ENCODE results near the gene SIAE. TPM values are rescaled to one million over a fixed set of nuclear protein-coding genes. Genes with fewer than 3 reads are reported as not detected.

Gene SIAE
- total RNA-seq, 2 experiments from 2014 or later, result 4.5 to 5.6 TPM

DNA sequence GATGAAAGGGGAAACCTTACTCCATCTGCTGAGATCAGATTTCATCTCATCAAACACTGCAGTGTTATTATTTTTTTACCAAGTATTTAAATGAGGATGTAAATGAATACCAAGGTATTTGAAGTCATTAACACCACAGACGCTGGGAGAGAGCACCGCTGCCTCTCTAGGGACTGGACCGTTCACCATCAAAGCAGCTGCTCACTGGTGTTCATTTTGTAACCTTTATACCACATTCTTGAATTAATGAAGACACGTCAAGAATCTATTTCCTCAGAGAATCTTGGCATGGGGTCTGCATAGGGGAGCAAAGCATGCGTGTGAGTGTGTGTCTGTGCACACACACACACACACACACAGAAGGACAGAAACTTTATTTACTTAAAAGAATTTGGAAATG, 15.6 kb downstream of the SIAE start:
- H3K4me1 ChIP-seq (ENCODE audit: insufficient read depth, low read length), result no peaks in the 10 kb centered on the region
- no peak for DNase-seq
- Mint-ChIP-seq H3K36me3 (ENCODE audit: low read depth) (peaks cover 47% of the 10 kb centered on the region), H3K9me3 (no peaks in the 10 kb centered on the region), H3K4me1 (ENCODE audit: low read depth) (no peaks in the 10 kb centered on the region), H3K27me3 (no peaks in the 10 kb centered on the region), H3K27ac (no peak overlapping the region), H3K4me3 (no peak overlapping the region)
- H3K9me3 ChIP-seq (ENCODE audit: control insufficient read depth in 1 of 2, insufficient read depth in 1 of 2, low read length in 2 of 2), result no peaks in the 10 kb centered on the region
- no peak overlapping the region for H3K4me3 ChIP-seq (ENCODE audit: low read length)
- no peak for ATAC-seq (ENCODE audit: poor library complexity)
- POLR2A ChIA-PET, result no interaction called here
- CTCF ChIA-PET, result no interaction called here
- no peaks in the 10 kb centered on the region for H3K36me3 ChIP-seq (ENCODE audit: insufficient read depth, low read length)
- TF ChIP-seq, protein P1, sequence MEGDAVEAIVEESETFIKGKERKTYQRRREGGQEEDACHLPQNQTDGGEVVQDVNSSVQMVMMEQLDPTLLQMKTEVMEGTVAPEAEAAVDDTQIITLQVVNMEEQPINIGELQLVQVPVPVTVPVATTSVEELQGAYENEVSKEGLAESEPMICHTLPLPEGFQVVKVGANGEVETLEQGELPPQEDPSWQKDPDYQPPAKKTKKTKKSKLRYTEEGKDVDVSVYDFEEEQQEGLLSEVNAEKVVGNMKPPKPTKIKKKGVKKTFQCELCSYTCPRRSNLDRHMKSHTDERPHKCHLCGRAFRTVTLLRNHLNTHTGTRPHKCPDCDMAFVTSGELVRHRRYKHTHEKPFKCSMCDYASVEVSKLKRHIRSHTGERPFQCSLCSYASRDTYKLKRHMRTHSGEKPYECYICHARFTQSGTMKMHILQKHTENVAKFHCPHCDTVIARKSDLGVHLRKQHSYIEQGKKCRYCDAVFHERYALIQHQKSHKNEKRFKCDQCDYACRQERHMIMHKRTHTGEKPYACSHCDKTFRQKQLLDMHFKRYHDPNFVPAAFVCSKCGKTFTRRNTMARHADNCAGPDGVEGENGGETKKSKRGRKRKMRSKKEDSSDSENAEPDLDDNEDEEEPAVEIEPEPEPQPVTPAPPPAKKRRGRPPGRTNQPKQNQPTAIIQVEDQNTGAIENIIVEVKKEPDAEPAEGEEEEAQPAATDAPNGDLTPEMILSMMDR (IDR thresholded peaks at IDR 0.05), result no peak
- H3K27ac ChIP-seq (ENCODE audit: low read depth in 1 of 2, low read length in 2 of 2), result no peak overlapping the region
- intact Hi-C loops (cut with DNase I, micrococcal nuclease), result no loop called here
- no peaks in the 10 kb centered on the region for H3K27me3 ChIP-seq (ENCODE audit: control insufficient read depth in 1 of 2, insufficient read depth in 2 of 2, low read length in 2 of 2)

DNA sequence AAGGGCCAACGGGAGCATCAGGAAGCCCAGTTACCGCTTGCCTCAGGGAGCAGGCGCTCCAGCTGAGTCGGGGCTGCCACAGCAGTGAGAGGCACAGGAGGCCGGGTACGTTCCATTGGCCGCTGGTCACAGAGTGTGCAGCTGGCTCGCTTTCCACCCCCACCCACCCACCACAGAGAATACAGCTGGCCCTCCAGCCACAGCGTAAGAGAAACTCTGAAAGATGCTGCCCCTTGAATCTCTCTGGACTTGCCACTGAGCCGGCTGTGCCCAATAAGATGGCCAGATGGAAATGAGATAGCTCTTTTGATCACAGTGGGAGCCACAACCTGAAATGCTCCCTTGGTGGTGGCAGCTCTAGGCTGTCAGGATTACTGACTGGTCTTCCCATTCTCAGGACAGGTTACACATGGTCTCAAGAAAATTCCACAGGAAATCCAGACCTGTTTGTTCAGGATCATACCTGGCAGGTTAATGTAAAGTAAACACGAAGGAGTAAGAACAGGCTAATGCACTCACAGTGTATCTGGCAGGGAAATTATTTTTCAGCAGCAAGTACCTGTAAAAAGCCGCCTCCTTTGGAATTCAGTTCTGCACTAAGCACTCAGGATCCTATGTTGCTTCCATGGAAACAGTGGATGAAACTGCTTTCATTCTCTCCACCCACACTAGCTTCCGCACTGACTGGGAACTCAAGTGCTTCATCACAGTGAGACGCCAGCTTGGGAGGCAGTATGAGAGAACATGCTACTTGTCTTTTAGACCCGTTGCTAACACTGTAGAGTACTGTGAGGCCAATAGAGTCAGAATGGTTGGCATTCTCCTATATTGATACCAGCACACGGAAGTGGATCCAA, 16.5 kb downstream of the SIAE start:
- peaks cover 56% of the 10 kb centered on the region for H3K36me3 Mint-ChIP-seq (ENCODE audit: low read depth)
- ATAC-seq (ENCODE audit: poor library complexity) (no peak), DNase-seq (no peak)
- Histone ChIP-seq H3K36me3 (ENCODE audit: insufficient read depth, low read length) (no peaks in the 10 kb centered on the region), H3K27me3 (ENCODE audit: control insufficient read depth in 1 of 2, insufficient read depth in 2 of 2, low read length in 2 of 2) (no peaks in the 10 kb centered on the region), H3K4me1 (ENCODE audit: insufficient read depth, low read length) (no peaks in the 10 kb centered on the region), H3K27ac (ENCODE audit: low read depth in 1 of 2, low read length in 2 of 2) (no peak overlapping the region), H3K4me3 (ENCODE audit: low read length) (no peak overlapping the region), H3K9me3 (ENCODE audit: control insufficient read depth in 1 of 2, insufficient read depth in 1 of 2, low read length in 2 of 2) (no peaks in the 10 kb centered on the region)
- intact Hi-C loops (cut with DNase I, micrococcal nuclease), result no loop called here
- CTCF ChIA-PET, result interaction anchor here (0.7 kb wide), 1 partner anchor 29 kb away, joined by 4 read pairs; no protein-coding TSS in a partner anchor
- H3K27me3 Mint-ChIP-seq, result no peaks in the 10 kb centered on the region
- TF ChIP-seq, protein P1 (IDR thresholded peaks at IDR 0.05), result no peak
- POLR2A ChIA-PET, result no interaction called here
- H3K4me3 Mint-ChIP-seq, result no peak overlapping the region
- no peak overlapping the region for H3K27ac Mint-ChIP-seq
- no peaks in the 10 kb centered on the region for H3K4me1 Mint-ChIP-seq (ENCODE audit: low read depth)
- no peaks in the 10 kb centered on the region for H3K9me3 Mint-ChIP-seq

DNA sequence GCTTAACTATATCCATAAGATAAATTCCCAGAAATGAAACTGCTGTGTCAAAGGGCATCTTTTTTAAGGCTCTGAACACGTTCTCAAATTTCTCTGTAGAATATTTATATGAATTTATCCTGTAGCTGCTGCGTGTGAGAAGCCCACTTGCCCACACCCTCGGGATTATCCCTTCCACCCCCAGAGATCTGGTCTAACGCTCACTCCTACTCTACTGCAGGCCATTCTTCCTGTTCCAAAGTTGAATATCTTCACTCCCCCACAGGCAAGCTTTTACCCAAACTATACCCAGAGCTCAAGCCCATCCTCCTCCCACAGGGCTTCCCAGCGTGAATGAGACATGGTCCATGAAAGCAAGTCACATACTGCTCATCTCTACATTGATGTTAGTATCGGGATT, 24.9 kb downstream of the SIAE start:
- Mint-ChIP-seq H3K36me3 (ENCODE audit: low read depth) (peaks cover 30% of the 10 kb centered on the region), H3K9me3 (no peaks in the 10 kb centered on the region), H3K27me3 (no peaks in the 10 kb centered on the region), H3K4me1 (ENCODE audit: low read depth) (no peaks in the 10 kb centered on the region), H3K4me3 (no peak overlapping the region), H3K27ac (no peak overlapping the region)
- Histone ChIP-seq H3K36me3 (ENCODE audit: insufficient read depth, low read length) (peaks cover 3% of the 10 kb centered on the region), H3K9me3 (ENCODE audit: control insufficient read depth in 1 of 2, insufficient read depth in 1 of 2, low read length in 2 of 2) (no peaks in the 10 kb centered on the region), H3K4me1 (ENCODE audit: insufficient read depth, low read length) (peaks cover 3% of the 10 kb centered on the region), H3K27ac (ENCODE audit: low read depth in 1 of 2, low read length in 2 of 2) (no peak overlapping the region), H3K27me3 (ENCODE audit: control insufficient read depth in 1 of 2, insufficient read depth in 2 of 2, low read length in 2 of 2) (no peaks in the 10 kb centered on the region), H3K4me3 (ENCODE audit: low read length) (no peak overlapping the region)
- POLR2A ChIA-PET, result no interaction called here
- CTCF ChIA-PET, result no interaction called here
- DNase-seq (no peak), ATAC-seq (ENCODE audit: poor library complexity) (no peak)
- TF ChIP-seq, protein P1 (IDR thresholded peaks at IDR 0.05), result no peak
- intact Hi-C loops (cut with DNase I, micrococcal nuclease), result no loop called here
